HepG2 (cell line): ENCODE measurements around the gene RXRG. TPM values are rescaled to one million over a fixed set of nuclear protein-coding genes. Genes with fewer than 3 reads are reported as not detected.

Source experiments
- ATAC-seq: fragments of 200-7000 bp; cut with Tn5 transposase; 3 replicates; pipeline ENCODE4 v1.9.1; 2020; ENCODE audit warnings: mild to moderate bottlenecking, moderate library complexity
- BruUV-seq: library from RNA; stranded (reverse); fragments of 400-500 nt; replicated peaks from 2 replicates; lab custom pipeline; 2021; lab: Mats Ljungman, UMichigan
- CTCF ChIA-PET: fragments of 300-600 bp; formaldehyde crosslinking; extraction: SDS; loops from one replicate; lab custom pipeline; 2021; ENCODE audit warnings: low total read pairs, inconsistent platforms, low intra/inter-chr PET ratio; lab: Yijun Ruan, JAX
- POLR2A ChIA-PET: fragments of 350-600 bp; sonication (Branson Sonifier 250); formaldehyde crosslinking; loops from one replicate; lab custom pipeline; 2020; ENCODE audit warnings: antibody characterized with exemption, inconsistent platforms; lab: Yijun Ruan, JAX
- DNase-seq: peaks from one replicate; pipeline ENCODE4 v3.0.0-alpha.2; 2015; ENCODE audit warnings: low spot score
- FAIRE-seq: peaks from 3 replicates; lab custom pipeline; 2011; peaks lifted over from hg19 to GRCh38; lab: Jason Lieb, UNC
- H2AFZ ChIP-seq: one replicate; pipeline ENCODE4 v1.6.1; 2011; ENCODE audit warnings: low read length, inconsistent platforms
- H3K27ac ChIP-seq: fragments of 300-600 bp; 3 replicates; pipeline ENCODE4 v1.8.0; 2011; ENCODE audit warnings: mixed run types, mild to moderate bottlenecking, mixed read lengths, low read length, inconsistent platforms; ENCODE audit not compliant: insufficient read depth; ENCODE audit errors: extremely low read length
- H3K27me3 ChIP-seq, 2 experiments: fragments of 200-600 bp in 1 of 2; 2 replicates in 1 of 2; 3 replicates in 1 of 2; pipeline versions ENCODE4 v1.6.0 to v1.8.0; 2011; ENCODE audit warnings: low read length in 2 of 2, mild to moderate bottlenecking in 2 of 2, moderate library complexity in 2 of 2, inconsistent platforms in 1 of 2; ENCODE audit not compliant: insufficient read depth in 2 of 2, control insufficient read depth in 1 of 2
- H3K36me3 ChIP-seq, 2 experiments: fragments of 200-600 bp in 1 of 2; replicated peaks in 1 of 2; 2 replicates in 1 of 2; 3 replicates in 1 of 2; pipeline versions ENCODE4 v1.5.1 to v1.8.0; 2011; ENCODE audit warnings: low read length in 2 of 2, inconsistent platforms in 1 of 2; ENCODE audit not compliant: insufficient read depth in 2 of 2, control insufficient read depth in 1 of 2
- H3K4me1 ChIP-seq: 2 replicates; pipeline ENCODE4 v1.5.1; 2012; ENCODE audit warnings: low read length, inconsistent platforms; ENCODE audit not compliant: insufficient read depth
- H3K4me2 ChIP-seq: 2 replicates; pipeline ENCODE4 v1.6.0; 2011; ENCODE audit warnings: low read depth, low read length, inconsistent platforms
- H3K4me3 ChIP-seq, 3 experiments: fragments of 200-600 bp in 1 of 3; sonication (generic), shearing (Covaris generic) in 1 of 3; replicated peaks in 1 of 3; 2 replicates each; pipeline ENCODE4 v1.5.1; 2011 to 2016; ENCODE audit warnings: low read length in 3 of 3, inconsistent platforms in 2 of 3, low read depth in 2 of 3, mild to moderate bottlenecking in 2 of 3, control low read depth in 1 of 3, mixed read lengths in 1 of 3; ENCODE audit not compliant: insufficient read depth in 1 of 3
- H3K79me2 ChIP-seq: one replicate; pipeline ENCODE4 v1.6.1; 2011; ENCODE audit warnings: low read length, inconsistent platforms; ENCODE audit not compliant: insufficient read depth
- H3K9ac ChIP-seq: 2 replicates; pipeline ENCODE4 v1.6.0; 2011; ENCODE audit warnings: mild to moderate bottlenecking, low read depth, low read length, inconsistent platforms; ENCODE audit not compliant: insufficient read depth
- H3K9me3 ChIP-seq: 2 replicates; pipeline ENCODE4 v1.5.1; 2012; ENCODE audit warnings: mild to moderate bottlenecking, low read length
- H4K20me1 ChIP-seq: 2 replicates; pipeline ENCODE4 v1.6.0; 2011; ENCODE audit warnings: inconsistent platforms, mild to moderate bottlenecking, low read length, moderate library complexity; ENCODE audit not compliant: insufficient read depth
- DR1 ChIP-seq: sonication (generic); formaldehyde crosslinking; IDR thresholded peaks from 2 replicates; pipeline ENCODE4 v1.8.0; 2021; ENCODE audit warnings: mild to moderate bottlenecking, missing genetic modification reagents, inconsistent platforms
- EED ChIP-seq: sonication (generic); formaldehyde crosslinking; IDR thresholded peaks from 2 replicates; pipeline ENCODE4 v1.5.0; 2020; ENCODE audit warnings: mild to moderate bottlenecking, missing genetic modification reagents
- FIP1L1 ChIP-seq: fragments of 200-400 bp; formaldehyde crosslinking; IDR thresholded peaks from 2 replicates; pipeline ENCODE4 v1.6.1; 2018; ENCODE audit warnings: low read depth, mild to moderate bottlenecking, low read length, moderate library complexity, borderline replicate concordance; ENCODE audit not compliant: insufficient read depth
- MAZ ChIP-seq, 2 experiments: sonication (generic) in 1 of 2; formaldehyde crosslinking in 1 of 2; IDR thresholded peaks; 2 replicates each; pipeline versions ENCODE4 v1.5.0 to v1.6.1; 2012 to 2020; ENCODE audit warnings: low read depth in 2 of 2, mild to moderate bottlenecking in 2 of 2, borderline replicate concordance in 1 of 2, improper control_type of control experiment in 1 of 2, low read length in 1 of 2, missing genetic modification reagents in 1 of 2, moderate library complexity in 1 of 2
- NCOR1 ChIP-seq: fragments of 200-600 bp; sonication (generic); IDR thresholded peaks from 2 replicates; pipeline ENCODE4 v1.7.0; 2017; ENCODE audit warnings: antibody characterized with exemption, low read length, borderline replicate concordance
- NFIC ChIP-seq: IDR thresholded peaks from 2 replicates; pipeline ENCODE4 v1.6.1; 2012; ENCODE audit warnings: mild to moderate bottlenecking, low read length, inconsistent platforms
- RAD21 ChIP-seq: fragments of 450-650 bp; formaldehyde crosslinking; IDR thresholded peaks from 2 replicates; pipeline ENCODE4 v1.5.0; 2020; ENCODE audit warnings: mild to moderate bottlenecking
- SKI ChIP-seq: fragments of 450-650 bp; IDR thresholded peaks from one replicate; pipeline ENCODE4 v1.6.1; 2018; ENCODE audit warnings: mild to moderate bottlenecking; ENCODE audit not compliant: partially characterized antibody
- SRSF4 ChIP-seq: fragments of 200-400 bp; formaldehyde crosslinking; IDR thresholded peaks from one replicate; pipeline ENCODE4 v1.6.1; 2018; ENCODE audit warnings: mild to moderate bottlenecking, low read depth, low read length, moderate library complexity; ENCODE audit not compliant: poor library complexity, severe bottlenecking
- ZNF7 ChIP-seq: IDR thresholded peaks from 2 replicates; pipeline ENCODE4 v1.6.1; 2016; ENCODE audit warnings: missing biosample characterization, missing genetic modification reagents
- WGBS: methylation state at CpG from one replicate; pipeline ENCODE4 v1.1.6; 2017; ENCODE audit warnings: low lambda C conversion rate; 5-methylcytosine and 5-hydroxymethylcytosine counted together
- in situ Hi-C: cut with HindIII; loops from 2 replicates; pipeline ENCODE4 v1.10.0; 2017; ENCODE audit warnings: low pct_unique_long_range_greater_than_20kb; ENCODE audit not compliant: extremely low pct_ligation_motif_present
- intact Hi-C: fragments of 100-400 bp; cut with micrococcal nuclease; formaldehyde crosslinking; loops from one replicate; pipeline ENCODE4 v1.10.0; 2022; ENCODE audit not compliant: unreplicated experiment
- polyA plus RNA-seq, 8 experiments: library from polyadenylated mRNA; depleted of rRNA in 3 of 8; stranded (reverse) in 7 of 8; unstranded in 1 of 8; fragments of >200 nt; fragmentation: Illumina TruSeq in 4 of 8; extraction: Trizol in 4 of 8; gene quantifications; 2 replicates each; pipeline versions ENCODE4 v1.2.1 to v1.2.3, GENCODE V29; 2011 to 2016; ENCODE audit warnings: low read depth in 4 of 8, missing spikeins in 1 of 8, mixed read lengths in 1 of 8; ENCODE audit not compliant: insufficient read depth in 1 of 8
- total RNA-seq, 5 experiments: library from RNA; depleted of rRNA; stranded (reverse); fragments of >200 nt; fragmentation: Illumina TruSeq; extraction: Trizol; gene quantifications; 2 replicates each; pipeline ENCODE4 v1.2.3, GENCODE V29; 2016; ENCODE audit warnings: low read depth in 1 of 5
- TF ChIP-seq, protein P1 (sequence below): IDR thresholded peaks from 2 replicates; pipeline ENCODE4 v1.6.1; 2016; ENCODE audit warnings: control low read depth
- TF ChIP-seq, protein P2 (sequence below): sonication (generic); formaldehyde crosslinking; IDR thresholded peaks from 2 replicates; pipeline ENCODE4 v1.4.0; 2020; ENCODE audit warnings: missing genetic modification reagents
- TF ChIP-seq, protein P3 (sequence below): sonication (generic); formaldehyde crosslinking; IDR thresholded peaks from 2 replicates; pipeline ENCODE4 v1.5.0; 2020; ENCODE audit warnings: missing genetic modification reagents
- TF ChIP-seq, protein P4 (sequence below): sonication (generic); formaldehyde crosslinking; IDR thresholded peaks from 2 replicates; pipeline ENCODE4 v1.4.0; 2020; ENCODE audit warnings: missing genetic modification reagents

Gene RXRG
- total and polyA plus RNA-seq, 2 of the 13 experiments (the other 11 are each of a cell fraction or from before 2014, with no cell fraction given), result not detected

DNA sequence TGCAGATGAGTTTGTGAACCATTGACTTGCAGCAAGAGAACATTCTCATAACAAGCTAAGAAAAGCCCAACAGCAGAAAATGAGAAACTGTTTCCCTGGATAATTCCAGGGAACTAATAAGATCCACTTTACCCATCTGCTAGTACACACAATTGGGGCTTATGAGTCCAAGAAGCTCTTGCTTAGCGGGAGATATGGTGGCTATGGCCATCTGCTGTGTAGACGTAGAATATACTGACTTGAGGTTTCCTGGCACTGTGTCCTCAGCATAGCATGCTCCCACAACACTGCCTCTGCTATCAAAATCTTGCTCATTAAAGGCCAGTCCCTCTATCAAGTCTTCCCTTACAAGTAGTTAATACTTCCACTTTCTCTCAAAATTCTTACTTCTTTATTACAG lies 6.8 kb upstream of the RXRG start (continued):
- TF ChIP-seq, protein P1, sequence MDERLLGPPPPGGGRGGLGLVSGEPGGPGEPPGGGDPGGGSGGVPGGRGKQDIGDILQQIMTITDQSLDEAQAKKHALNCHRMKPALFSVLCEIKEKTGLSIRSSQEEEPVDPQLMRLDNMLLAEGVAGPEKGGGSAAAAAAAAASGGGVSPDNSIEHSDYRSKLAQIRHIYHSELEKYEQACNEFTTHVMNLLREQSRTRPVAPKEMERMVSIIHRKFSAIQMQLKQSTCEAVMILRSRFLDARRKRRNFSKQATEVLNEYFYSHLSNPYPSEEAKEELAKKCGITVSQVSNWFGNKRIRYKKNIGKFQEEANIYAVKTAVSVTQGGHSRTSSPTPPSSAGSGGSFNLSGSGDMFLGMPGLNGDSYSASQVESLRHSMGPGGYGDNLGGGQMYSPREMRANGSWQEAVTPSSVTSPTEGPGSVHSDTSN (CRISPR knock-in tag), result no peak
- TF ChIP-seq MAZ (IDR thresholded peaks at IDR 0.05; ENCODE audit: borderline replicate concordance, low read depth, low read length), result no peak
- no peak for TF ChIP-seq MAZ (CRISPR knock-in tag; IDR thresholded peaks at IDR 0.05; ENCODE audit: low read depth)
- TF ChIP-seq ZNF7 (CRISPR knock-in tag), result no peak
- no peak for TF ChIP-seq SRSF4
- TF ChIP-seq SKI, result no peak
- TF ChIP-seq, protein P2, sequence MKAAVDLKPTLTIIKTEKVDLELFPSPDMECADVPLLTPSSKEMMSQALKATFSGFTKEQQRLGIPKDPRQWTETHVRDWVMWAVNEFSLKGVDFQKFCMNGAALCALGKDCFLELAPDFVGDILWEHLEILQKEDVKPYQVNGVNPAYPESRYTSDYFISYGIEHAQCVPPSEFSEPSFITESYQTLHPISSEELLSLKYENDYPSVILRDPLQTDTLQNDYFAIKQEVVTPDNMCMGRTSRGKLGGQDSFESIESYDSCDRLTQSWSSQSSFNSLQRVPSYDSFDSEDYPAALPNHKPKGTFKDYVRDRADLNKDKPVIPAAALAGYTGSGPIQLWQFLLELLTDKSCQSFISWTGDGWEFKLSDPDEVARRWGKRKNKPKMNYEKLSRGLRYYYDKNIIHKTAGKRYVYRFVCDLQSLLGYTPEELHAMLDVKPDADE (CRISPR knock-in tag), result no peak
- no peak for TF ChIP-seq NFIC
- TF ChIP-seq, protein P3, sequence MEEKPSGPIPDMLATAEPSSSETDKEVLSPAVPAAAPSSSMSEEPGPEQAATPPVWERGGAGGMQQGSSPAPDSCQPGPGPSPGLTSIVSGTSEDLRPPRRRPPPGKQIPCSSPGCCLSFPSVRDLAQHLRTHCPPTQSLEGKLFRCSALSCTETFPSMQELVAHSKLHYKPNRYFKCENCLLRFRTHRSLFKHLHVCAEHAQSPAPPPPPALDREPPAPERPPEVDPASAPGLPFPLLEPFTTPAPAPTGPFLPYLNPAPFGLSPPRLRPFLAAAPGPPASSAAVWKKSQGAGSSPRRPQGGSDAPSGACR (CRISPR knock-in tag), result no peak

DNA sequence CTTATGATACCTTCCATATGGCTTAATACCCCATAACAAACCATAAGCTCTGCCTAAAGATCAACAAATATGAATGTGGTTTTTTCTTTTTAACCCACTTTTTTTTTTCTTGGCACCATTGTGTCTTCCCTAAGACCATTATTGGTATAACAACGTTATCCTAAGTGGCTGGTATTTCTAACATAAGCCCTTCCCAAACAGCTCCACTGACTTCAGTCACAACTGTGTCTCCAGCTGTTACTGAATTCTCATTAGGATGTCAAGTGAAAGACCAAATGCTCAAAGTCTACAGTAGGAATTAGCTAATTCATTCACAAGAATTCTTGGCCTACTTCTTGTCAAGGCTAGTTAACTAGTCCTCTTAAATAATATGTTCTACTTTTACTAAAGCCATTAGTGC lies 4.2 kb upstream of the RXRG start:
- FAIRE-seq, result no peak
- DNase-seq, result no peak
- no peaks in the 10 kb centered on the region for H4K20me1 ChIP-seq
- H3K79me2 ChIP-seq, result no peaks in the 10 kb centered on the region
- no peak overlapping the region for H3K4me2 ChIP-seq
- H2AFZ ChIP-seq, result no peak overlapping the region
- WGBS, result 0% methylated on average over 1 of the region's 1 CpG
- CTCF ChIA-PET, result no interaction called here
- H3K9ac ChIP-seq, result no peak overlapping the region
- in situ Hi-C loops (no loop called here), intact Hi-C loops (no loop called here)
- no peaks in the 10 kb centered on the region for H3K36me3 ChIP-seq
- H3K27ac ChIP-seq, result no peak overlapping the region
- H3K4me3 ChIP-seq, result no peak overlapping the region
- H3K9me3 ChIP-seq, result no peaks in the 10 kb centered on the region
- ATAC-seq, result no peak
- H3K27me3 ChIP-seq, result peaks cover 0 to 14% of the 10 kb centered on the region in 2 experiments; a peak in 2 of 5 replicates
- no peaks in the 10 kb centered on the region for H3K4me1 ChIP-seq
- no TSS peak for BruUV-seq
- POLR2A ChIA-PET, result no interaction called here
- no peak for TF ChIP-seq DR1 (CRISPR knock-in tag)
- TF ChIP-seq EED (CRISPR knock-in tag), result no peak
- TF ChIP-seq, protein P4, sequence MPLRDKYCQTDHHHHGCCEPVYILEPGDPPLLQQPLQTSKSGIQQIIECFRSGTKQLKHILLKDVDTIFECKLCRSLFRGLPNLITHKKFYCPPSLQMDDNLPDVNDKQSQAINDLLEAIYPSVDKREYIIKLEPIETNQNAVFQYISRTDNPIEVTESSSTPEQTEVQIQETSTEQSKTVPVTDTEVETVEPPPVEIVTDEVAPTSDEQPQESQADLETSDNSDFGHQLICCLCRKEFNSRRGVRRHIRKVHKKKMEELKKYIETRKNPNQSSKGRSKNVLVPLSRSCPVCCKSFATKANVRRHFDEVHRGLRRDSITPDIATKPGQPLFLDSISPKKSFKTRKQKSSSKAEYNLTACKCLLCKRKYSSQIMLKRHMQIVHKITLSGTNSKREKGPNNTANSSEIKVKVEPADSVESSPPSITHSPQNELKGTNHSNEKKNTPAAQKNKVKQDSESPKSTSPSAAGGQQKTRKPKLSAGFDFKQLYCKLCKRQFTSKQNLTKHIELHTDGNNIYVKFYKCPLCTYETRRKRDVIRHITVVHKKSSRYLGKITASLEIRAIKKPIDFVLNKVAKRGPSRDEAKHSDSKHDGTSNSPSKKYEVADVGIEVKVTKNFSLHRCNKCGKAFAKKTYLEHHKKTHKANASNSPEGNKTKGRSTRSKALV (CRISPR knock-in tag), result no peak
- no peak for TF ChIP-seq FIP1L1
- TF ChIP-seq NCOR1, result no peak
- TF ChIP-seq RAD21 (CRISPR knock-in tag), result no peak
